Urinary bladder (tissue), 4 donors: ENCODE results near the gene NYAP1. TPM values are rescaled to one million over a fixed set of nuclear protein-coding genes. Genes with fewer than 3 reads are reported as not detected.

Source experiments
- DNase-seq: peaks from one replicate; pipeline ENCODE4 v3.0.0-alpha.2; 2015; ENCODE audit errors: extremely low spot score
- H3K27ac ChIP-seq: one replicate; pipeline ENCODE4 v1.5.1; 2013; ENCODE audit warnings: low read depth, mild to moderate bottlenecking, moderate library complexity
- H3K36me3 ChIP-seq: one replicate; pipeline ENCODE4 v1.6.1; 2013; ENCODE audit warnings: mild to moderate bottlenecking, moderate library complexity; ENCODE audit not compliant: insufficient read depth
- H3K4me1 ChIP-seq: one replicate; pipeline ENCODE4 v1.6.1; 2013; ENCODE audit warnings: mild to moderate bottlenecking, moderate library complexity; ENCODE audit not compliant: insufficient read depth
- H3K4me3 ChIP-seq: one replicate; pipeline ENCODE4 v1.5.1; 2013; ENCODE audit warnings: low read depth, low read length
- WGBS: extraction: QIAGEN DNeasy Blood & Tissue Kit; methylation state at CpG from one replicate; pipeline ENCODE4 v1.1.7; 2013; 5-methylcytosine and 5-hydroxymethylcytosine counted together
- polyA plus RNA-seq: library from polyadenylated mRNA; stranded (reverse); fragments of 200-250 nt; gene quantifications from one replicate; pipeline ENCODE4 v1.2.3, GENCODE V29; 2013
- total RNA-seq: library from RNA; depleted of rRNA; stranded (reverse); fragments of >200 nt; gene quantifications from one replicate; pipeline ENCODE4 v1.2.3, GENCODE V29; 2014
- donor health status: healthy with polysubstance abuse.
- donor health status: healthy.

NYAP1 gene
- total and polyA plus RNA-seq, 2 donors, result 1.5 to 1.6 TPM

- Histone ChIP-seq H3K27ac (no peak overlapping the region), H3K4me1 (peaks cover 1% of the 10 kb centered on the region), H3K36me3 (no peaks in the 10 kb centered on the region), H3K4me3 (peak overlapping the region; percentile 61)
- 49% methylated on average over 14 of the region's 14 CpGs for WGBS
- no peak for DNase-seq
These were observed 1.0 kb upstream of the NYAP1 start for GRCh38 chr7:100482728-100483089.

GRCh38 chr7:100483090-100483721 is 521 bp upstream of the NYAP1 start:
- Histone ChIP-seq H3K4me3 (peak overlapping the region; percentile 61), H3K27ac (no peak overlapping the region), H3K36me3 (no peaks in the 10 kb centered on the region), H3K4me1 (no peaks in the 10 kb centered on the region)
- no peak for DNase-seq
- under 1% methylated on average over 79 of the region's 79 CpGs for WGBS

GRCh38 chr7:100484673-100485045 is 932 bp downstream of the NYAP1 start:
- Histone ChIP-seq H3K4me3 (no peak overlapping the region), H3K36me3 (no peaks in the 10 kb centered on the region), H3K4me1 (no peaks in the 10 kb centered on the region), H3K27ac (no peak overlapping the region)
- no peak for DNase-seq
- WGBS, result 83% methylated on average over 6 of the region's 6 CpGs

- H3K27ac ChIP-seq, result no peak overlapping the region
- H3K36me3 ChIP-seq, result no peaks in the 10 kb centered on the region
- no peaks in the 10 kb centered on the region for H3K4me1 ChIP-seq
- no peak for DNase-seq
- H3K4me3 ChIP-seq, result no peak overlapping the region
- WGBS, result 87% methylated on average over 4 of the region's 4 CpGs
These were observed 1.7 kb downstream of the NYAP1 start for GRCh38 chr7:100485471-100485876.

- no peak overlapping the region for H3K27ac ChIP-seq
These were observed 2.4 kb downstream of the NYAP1 start for GRCh38 chr7:100486111-100486636.

GRCh38 chr7:100486753-100487446 is 3.2 kb downstream of the NYAP1 start:
- Histone ChIP-seq H3K4me3 (no peak overlapping the region), H3K4me1 (no peaks in the 10 kb centered on the region), H3K36me3 (no peaks in the 10 kb centered on the region), H3K27ac (no peak overlapping the region)
- DNase-seq, result no peak
- WGBS, result 86% methylated on average over 30 of the region's 30 CpGs

More at GRCh38 chr7:100486111-100486636, 2.4 kb downstream of the NYAP1 start:
- H3K4me3 ChIP-seq, result no peak overlapping the region
- no peaks in the 10 kb centered on the region for H3K4me1 ChIP-seq
- WGBS, result 89% methylated on average over 5 of the region's 5 CpGs
- H3K36me3 ChIP-seq, result no peaks in the 10 kb centered on the region
- no peak for DNase-seq

- WGBS, result 94% methylated on average over 44 of the region's 44 CpGs
- H3K27ac ChIP-seq, result no peak overlapping the region
- H3K4me3 ChIP-seq, result no peak overlapping the region
These were observed 4.8 kb downstream of the NYAP1 start for GRCh38 chr7:100488333-100489095.

GRCh38 chr7:100489121-100489520 is 5.4 kb downstream of the NYAP1 start:
- H3K36me3 ChIP-seq, result no peaks in the 10 kb centered on the region
- WGBS, result 84% methylated on average over 10 of the region's 10 CpGs
- no peak for DNase-seq

More at GRCh38 chr7:100488333-100489095, 4.8 kb downstream of the NYAP1 start:
- DNase-seq, result no peak
- no peaks in the 10 kb centered on the region for H3K36me3 ChIP-seq
- no peaks in the 10 kb centered on the region for H3K4me1 ChIP-seq

GRCh38 chr7:100489824-100490223 is 6.1 kb downstream of the NYAP1 start:
- H3K27ac ChIP-seq, result no peak overlapping the region
- no peaks in the 10 kb centered on the region for H3K4me1 ChIP-seq
- 29% methylated on average over 9 of the region's 9 CpGs for WGBS
- no peaks in the 10 kb centered on the region for H3K36me3 ChIP-seq
- DNase-seq, result peak; percentile 92
- no peak overlapping the region for H3K4me3 ChIP-seq

More at GRCh38 chr7:100489121-100489520, 5.4 kb downstream of the NYAP1 start:
- Histone ChIP-seq H3K4me1 (no peaks in the 10 kb centered on the region), H3K27ac (no peak overlapping the region), H3K4me3 (no peak overlapping the region)

GRCh38 chr7:100490483-100491191 is 6.9 kb downstream of the NYAP1 start:
- Histone ChIP-seq H3K36me3 (no peaks in the 10 kb centered on the region), H3K27ac (no peak overlapping the region), H3K4me1 (no peaks in the 10 kb centered on the region), H3K4me3 (no peak overlapping the region)
- 91% methylated on average over 25 of the region's 25 CpGs for WGBS
- DNase-seq, result no peak

GRCh38 chr7:100491192-100491578 is 7.5 kb downstream of the NYAP1 start:
- Histone ChIP-seq H3K36me3 (no peaks in the 10 kb centered on the region), H3K4me3 (no peak overlapping the region), H3K4me1 (no peaks in the 10 kb centered on the region), H3K27ac (no peak overlapping the region)
- 98% methylated on average over 5 of the region's 5 CpGs for WGBS
- DNase-seq, result no peak

- Histone ChIP-seq H3K4me3 (no peak overlapping the region), H3K4me1 (no peaks in the 10 kb centered on the region), H3K36me3 (no peaks in the 10 kb centered on the region), H3K27ac (no peak overlapping the region)
- no peak for DNase-seq
- 85% methylated on average over 5 of the region's 5 CpGs for WGBS
These were observed 9.2 kb downstream of the NYAP1 start for GRCh38 chr7:100492738-100493475.
